ENCODE results near the gene TSPYL4.

TSPYL4 gene

GRCh38 chr6:116206231-116206903 is 47.5 kb downstream of the TSPYL4 start:
- no peaks in the 10 kb centered on the region for H3K36me3 ChIP-seq (replicated peaks; ENCODE audit: low read depth, low read length)
- H3K79me2 ChIP-seq (ENCODE audit: low read length), result no peaks in the 10 kb centered on the region
- no peak for TF ChIP-seq EZH2phosphoT487 (IDR thresholded peaks at IDR 0.05; ENCODE audit: low read depth)
- TF ChIP-seq CTCF (IDR thresholded peaks at IDR 0.05; ENCODE audit: low read depth, low read length), result no peak
- no peak overlapping the region for H3K27ac ChIP-seq (ENCODE audit: low read length)
- no peak overlapping the region for H3K4me2 ChIP-seq (ENCODE audit: low read length)
- H3K9ac ChIP-seq (ENCODE audit: low read length), result no peak overlapping the region
- H4K20me1 ChIP-seq (ENCODE audit: insufficient read depth, low read length), result no peaks in the 10 kb centered on the region
- no peaks in the 10 kb centered on the region for H3K27me3 ChIP-seq (ENCODE audit: low read depth, low read length)
- H3K4me1 ChIP-seq (ENCODE audit: low read length), result peaks cover 27% of the 10 kb centered on the region
- no peak overlapping the region for H2AFZ ChIP-seq (ENCODE audit: low read depth, low read length)
- no peaks in the 10 kb centered on the region for H3K9me3 ChIP-seq (ENCODE audit: insufficient read depth, low read length)
- no peak overlapping the region for H3K4me3 ChIP-seq (ENCODE audit: low read length)

- H3K4me1 ChIP-seq (ENCODE audit: low read length), result peaks cover 27% of the 10 kb centered on the region
- TF ChIP-seq EZH2phosphoT487 (IDR thresholded peaks at IDR 0.05; ENCODE audit: low read depth) (no peak), CTCF (IDR thresholded peaks at IDR 0.05; ENCODE audit: low read depth, low read length) (no peak)
- H3K27me3 ChIP-seq (ENCODE audit: low read depth, low read length), result no peaks in the 10 kb centered on the region
- no peak overlapping the region for H2AFZ ChIP-seq (ENCODE audit: low read depth, low read length)
- H3K9ac ChIP-seq (ENCODE audit: low read length), result peak overlapping the region; percentile 32; the same call in 1 of the 2 replicates
- peak overlapping the region; percentile 63 for H3K4me2 ChIP-seq (ENCODE audit: low read length)
- H3K27ac ChIP-seq (ENCODE audit: low read length), result peak overlapping the region; percentile 50
- no peaks in the 10 kb centered on the region for H3K79me2 ChIP-seq (ENCODE audit: low read length)
- no peaks in the 10 kb centered on the region for H4K20me1 ChIP-seq (ENCODE audit: insufficient read depth, low read length)
- peak overlapping the region; percentile 65 for H3K4me3 ChIP-seq (ENCODE audit: low read length)
- H3K9me3 ChIP-seq (ENCODE audit: insufficient read depth, low read length), result no peaks in the 10 kb centered on the region
- H3K36me3 ChIP-seq (replicated peaks; ENCODE audit: low read depth, low read length), result no peaks in the 10 kb centered on the region
Observed at GRCh38 chr6:116205281-116205680, 48.6 kb downstream of the TSPYL4 start.

GRCh38 chr6:116201538-116201937 is 52.3 kb downstream of the TSPYL4 start:
- H3K27ac ChIP-seq (ENCODE audit: low read length), result no peak overlapping the region

More at GRCh38 chr6:116201538-116201937, 52.3 kb downstream of the TSPYL4 start:
- Histone ChIP-seq H3K9me3 (ENCODE audit: insufficient read depth, low read length) (no peaks in the 10 kb centered on the region), H3K36me3 (replicated peaks; ENCODE audit: low read depth, low read length) (no peaks in the 10 kb centered on the region), H2AFZ (ENCODE audit: low read depth, low read length) (no peak overlapping the region), H3K4me3 (ENCODE audit: low read length) (no peak overlapping the region), H3K4me1 (ENCODE audit: low read length) (peaks cover 27% of the 10 kb centered on the region), H3K9ac (ENCODE audit: low read length) (no peak overlapping the region), H3K79me2 (ENCODE audit: low read length) (no peaks in the 10 kb centered on the region), H3K4me2 (ENCODE audit: low read length) (no peak overlapping the region), H4K20me1 (ENCODE audit: insufficient read depth, low read length) (no peaks in the 10 kb centered on the region), H3K27me3 (ENCODE audit: low read depth, low read length) (no peaks in the 10 kb centered on the region)
- TF ChIP-seq CTCF (IDR thresholded peaks at IDR 0.05; ENCODE audit: low read depth, low read length) (no peak), EZH2phosphoT487 (IDR thresholded peaks at IDR 0.05; ENCODE audit: low read depth) (no peak)
